ENCODE results near the gene THUMPD3.

THUMPD3 gene

GRCh38 chr3:9385187-9386077 is 22.6 kb downstream of the THUMPD3 start:
- no peak for DNase-seq (ENCODE audit: low spot score)

GRCh38 chr3:9386078-9386459 is 23.2 kb downstream of the THUMPD3 start:
- DNase-seq (ENCODE audit: low spot score), result no peak
- no peak for TF ChIP-seq CTCF (IDR thresholded peaks at IDR 0.05; ENCODE audit: extremely low read depth, missing control alignments)

More at GRCh38 chr3:9385187-9386077, 22.6 kb downstream of the THUMPD3 start:
- TF ChIP-seq CTCF (IDR thresholded peaks at IDR 0.05; ENCODE audit: extremely low read depth, missing control alignments), result no peak

GRCh38 chr3:9386501-9387321 is 23.9 kb downstream of the THUMPD3 start:
- TF ChIP-seq CTCF (IDR thresholded peaks at IDR 0.05; ENCODE audit: extremely low read depth, missing control alignments), result no peak
- DNase-seq (ENCODE audit: low spot score), result no peak

- no peak for DNase-seq (ENCODE audit: low spot score)
- TF ChIP-seq CTCF (IDR thresholded peaks at IDR 0.05; ENCODE audit: extremely low read depth, missing control alignments), result no peak
These were observed 24.4 kb downstream of the THUMPD3 start for GRCh38 chr3:9387322-9387655.

- DNase-seq (ENCODE audit: low spot score), result no peak
- TF ChIP-seq CTCF (IDR thresholded peaks at IDR 0.05; ENCODE audit: extremely low read depth, missing control alignments), result no peak
These were observed 25.3 kb downstream of the THUMPD3 start for GRCh38 chr3:9388142-9388541.

GRCh38 chr3:9388562-9389272 is 25.9 kb downstream of the THUMPD3 start:
- no peak for DNase-seq (ENCODE audit: low spot score)
- no peak for TF ChIP-seq CTCF (IDR thresholded peaks at IDR 0.05; ENCODE audit: extremely low read depth, missing control alignments)

All from GM20000 (cell line).